GM10266 (cell line): ENCODE data around the gene GTSE1.

Source experiments
- DNase-seq: peaks from one replicate; pipeline ENCODE4 v3.0.0; 2012; ENCODE audit errors: extremely low spot score
- TF ChIP-seq, protein P1 (sequence below): IDR thresholded peaks from 2 replicates; pipeline ENCODE4 v1.5.1; 2012; ENCODE audit warnings: mild to moderate bottlenecking, low read depth; ENCODE audit not compliant: control insufficient read depth, insufficient read depth; ENCODE audit errors: missing control alignments

The GTSE1 gene

DNA sequence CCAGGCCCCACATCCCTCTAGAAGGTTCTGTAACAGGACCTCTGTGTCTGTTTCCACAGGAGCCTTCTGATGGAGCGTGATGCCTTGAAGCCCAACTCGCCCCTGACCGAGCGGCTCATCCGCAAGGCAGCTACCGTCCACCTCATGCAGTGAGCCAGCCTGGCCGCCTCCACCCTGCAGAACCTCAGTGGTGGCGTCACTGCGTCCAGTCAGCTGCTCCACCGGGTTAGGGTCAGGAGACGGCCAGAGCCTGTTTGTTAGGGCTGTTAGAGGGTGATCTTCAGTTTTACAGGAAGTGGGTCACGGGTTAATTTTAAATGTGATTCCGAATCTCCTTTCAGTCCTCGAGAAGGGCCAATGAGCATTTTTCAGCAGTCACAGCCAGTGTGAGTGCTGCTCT is 3.9 kb upstream of the GTSE1 start:
- DNase-seq, result no peak
- TF ChIP-seq, protein P1, sequence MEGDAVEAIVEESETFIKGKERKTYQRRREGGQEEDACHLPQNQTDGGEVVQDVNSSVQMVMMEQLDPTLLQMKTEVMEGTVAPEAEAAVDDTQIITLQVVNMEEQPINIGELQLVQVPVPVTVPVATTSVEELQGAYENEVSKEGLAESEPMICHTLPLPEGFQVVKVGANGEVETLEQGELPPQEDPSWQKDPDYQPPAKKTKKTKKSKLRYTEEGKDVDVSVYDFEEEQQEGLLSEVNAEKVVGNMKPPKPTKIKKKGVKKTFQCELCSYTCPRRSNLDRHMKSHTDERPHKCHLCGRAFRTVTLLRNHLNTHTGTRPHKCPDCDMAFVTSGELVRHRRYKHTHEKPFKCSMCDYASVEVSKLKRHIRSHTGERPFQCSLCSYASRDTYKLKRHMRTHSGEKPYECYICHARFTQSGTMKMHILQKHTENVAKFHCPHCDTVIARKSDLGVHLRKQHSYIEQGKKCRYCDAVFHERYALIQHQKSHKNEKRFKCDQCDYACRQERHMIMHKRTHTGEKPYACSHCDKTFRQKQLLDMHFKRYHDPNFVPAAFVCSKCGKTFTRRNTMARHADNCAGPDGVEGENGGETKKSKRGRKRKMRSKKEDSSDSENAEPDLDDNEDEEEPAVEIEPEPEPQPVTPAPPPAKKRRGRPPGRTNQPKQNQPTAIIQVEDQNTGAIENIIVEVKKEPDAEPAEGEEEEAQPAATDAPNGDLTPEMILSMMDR, result no peak

- TF ChIP-seq, protein P1, result no peak
- DNase-seq, result no peak
Observed at GRCh38 chr22:46293577-46294260, 3.0 kb upstream of the GTSE1 start.

- TF ChIP-seq, protein P1, result no peak
- DNase-seq, result no peak
Observed at GRCh38 chr22:46294784-46295183, 1.9 kb upstream of the GTSE1 start.

DNA sequence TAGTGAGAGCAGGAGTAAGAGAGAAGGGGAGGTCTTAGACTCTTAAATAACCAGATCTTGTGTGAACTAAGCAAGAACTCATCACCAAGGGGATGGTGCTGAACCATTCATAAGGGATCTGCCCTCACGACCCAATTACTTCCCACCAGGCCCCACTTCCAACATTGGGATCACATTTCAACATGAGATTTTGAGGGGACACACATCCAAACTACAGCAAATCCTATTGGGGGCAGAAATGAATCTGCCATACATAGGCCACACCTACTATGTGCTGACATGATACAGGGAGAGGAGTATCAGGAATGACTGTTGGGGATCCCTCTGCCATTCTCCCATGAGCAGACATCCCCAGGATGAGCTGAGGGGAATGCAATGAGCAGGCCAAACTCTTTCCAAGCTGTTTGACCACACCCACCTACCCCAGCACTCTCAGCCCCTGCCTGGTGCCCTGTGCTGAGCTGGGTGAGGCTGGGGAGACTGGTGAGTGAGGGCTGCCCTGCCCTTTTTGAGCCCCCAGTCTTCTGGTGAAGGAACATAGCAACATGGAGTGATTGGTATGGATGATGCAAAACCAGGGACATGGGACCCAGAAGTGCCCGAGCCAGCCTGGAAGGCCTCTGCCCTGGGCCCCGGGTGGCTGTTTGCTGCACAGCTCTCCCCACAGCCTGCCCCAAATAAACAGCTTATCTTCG is 1.2 kb upstream of the GTSE1 start:
- DNase-seq, result no peak
- TF ChIP-seq, protein P1, result no peak

DNA sequence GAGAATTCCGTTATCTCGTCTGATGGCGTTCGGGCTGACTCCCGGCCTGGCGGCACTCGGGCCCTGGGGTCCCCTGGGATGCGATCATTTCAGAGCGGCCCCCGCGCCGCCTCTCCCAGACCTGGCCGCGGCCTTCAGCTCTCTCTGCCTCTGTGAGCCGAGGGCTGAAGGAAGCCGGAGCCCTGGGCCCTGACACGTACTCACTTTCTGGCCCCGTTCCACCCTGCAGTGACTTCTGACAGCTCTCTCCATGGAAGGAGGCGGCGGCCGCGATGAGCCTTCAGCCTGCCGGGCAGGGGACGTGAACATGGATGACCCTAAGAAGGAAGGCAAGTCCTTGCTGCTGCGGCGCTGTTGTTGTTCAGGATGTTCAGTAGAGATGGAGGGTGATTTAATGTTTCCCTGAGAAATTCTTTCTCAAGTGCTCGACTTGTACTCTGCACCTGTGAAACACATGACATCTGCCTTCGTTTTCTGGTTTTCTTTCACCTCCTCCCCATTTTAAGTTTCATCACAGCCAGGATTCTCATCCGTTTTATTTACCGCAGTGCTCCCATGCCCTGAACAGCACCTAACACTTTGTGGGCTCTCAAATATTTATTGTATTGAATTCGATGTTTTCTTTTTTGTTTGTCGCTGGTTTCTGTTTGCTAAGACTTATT is 612 bp downstream of the GTSE1 start:
- no peak for DNase-seq
- TF ChIP-seq, protein P1, result no peak

DNA sequence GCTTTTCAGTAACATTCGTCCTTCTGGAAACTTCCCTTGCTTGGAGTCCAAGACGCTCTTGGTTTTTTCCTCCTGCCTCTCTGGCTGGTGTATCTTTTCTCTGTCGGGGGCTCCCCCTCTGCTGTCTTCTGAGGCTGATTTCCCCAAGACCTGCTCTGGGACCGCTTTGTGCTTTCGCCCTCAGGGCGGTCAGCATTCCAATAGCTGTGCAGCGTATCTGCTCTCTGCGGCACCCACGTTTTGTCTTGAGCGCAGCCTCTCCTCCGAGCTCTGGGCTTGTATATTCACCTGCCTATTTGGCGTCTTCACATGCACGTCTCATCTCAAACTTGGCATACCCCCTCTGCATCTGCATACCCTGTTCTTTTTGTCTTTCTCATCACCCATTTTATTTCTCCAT is 2.4 kb downstream of the GTSE1 start:
- DNase-seq, result no peak
- TF ChIP-seq, protein P1, result no peak

DNA sequence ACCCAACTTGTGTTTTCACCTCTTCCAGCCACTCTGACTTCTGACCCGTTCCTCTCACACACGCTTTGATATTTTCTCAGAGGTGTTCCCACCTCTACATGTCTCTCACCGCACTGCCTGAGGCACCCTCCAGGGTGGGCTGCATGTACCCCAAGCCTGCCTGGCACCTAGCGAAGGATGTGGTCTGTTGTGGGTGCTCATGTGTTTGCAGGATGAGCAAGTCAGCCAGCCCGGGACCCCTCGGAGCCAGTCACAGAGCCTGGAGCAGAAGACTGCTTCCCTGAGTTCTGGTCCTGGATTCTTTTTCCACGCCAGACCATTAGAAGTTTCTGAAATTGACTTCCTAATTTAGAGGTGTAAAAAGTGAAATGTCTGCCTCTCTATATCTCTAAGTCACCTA is 3.8 kb downstream of the GTSE1 start:
- no peak for DNase-seq
- TF ChIP-seq, protein P1, result no peak
